Measurements from ENCODE around the gene TRIM17. TPM values are rescaled to one million over a fixed set of nuclear protein-coding genes. Genes with fewer than 3 reads are reported as not detected.

TRIM17 gene
- total RNA-seq, 1 experiment from 2014 or later: not detected

DNA sequence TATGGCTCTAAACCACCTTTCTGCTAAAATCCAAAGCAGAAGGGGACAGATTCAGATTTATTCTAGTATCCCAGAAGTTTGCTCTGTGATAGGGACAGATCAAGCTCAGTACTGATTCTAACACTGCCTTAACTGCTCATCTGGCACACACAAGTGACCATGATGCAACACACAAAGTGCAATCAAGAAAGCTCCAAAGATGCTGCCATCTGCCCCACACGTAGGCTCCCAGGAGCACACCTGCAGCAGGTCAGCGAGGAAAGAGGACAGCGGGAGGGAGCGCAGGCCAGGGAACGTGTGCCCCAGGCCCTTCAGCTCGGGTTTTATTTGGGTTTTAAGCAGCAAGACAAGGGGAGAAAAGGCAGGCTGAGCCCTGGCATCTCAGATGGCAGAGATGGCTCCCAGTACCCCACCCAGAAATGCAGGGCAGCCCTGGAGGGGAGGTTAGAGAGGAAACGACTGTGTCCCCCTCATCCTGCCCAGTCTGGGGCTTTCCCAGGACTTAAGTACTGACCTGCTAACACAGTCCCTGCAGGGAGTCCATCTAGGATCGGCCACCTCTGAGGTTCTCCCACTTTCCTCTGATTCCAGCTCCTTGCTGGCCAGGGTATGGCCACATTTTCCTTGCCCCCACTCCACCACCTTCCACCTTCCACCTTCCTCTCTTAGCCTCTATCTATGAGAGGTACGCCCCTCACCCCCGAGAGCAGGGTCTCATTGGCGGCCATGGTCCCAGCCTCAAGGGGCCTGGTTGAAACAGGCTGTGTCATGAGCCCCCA is 11.3 kb downstream of the TRIM17 start:
- TSS peak; percentile 49 for BruUV-seq (replicated peaks)
- peak; percentile 20 for DNase-seq
- Histone ChIP-seq H4K20me1 (ENCODE audit: low read length) (peaks cover 43% of the 10 kb centered on the region), H3K79me2 (ENCODE audit: low read length) (peaks cover 83% of the 10 kb centered on the region), H3K9ac (ENCODE audit: low read length) (peak overlapping the region; percentile 91), H3K4me2 (ENCODE audit: low read length) (peak overlapping the region; percentile 93), H3K36me3 (ENCODE audit: low read depth, low read length) (peaks cover 10% of the 10 kb centered on the region; the same call in 1 of the 2 replicates), H3K9me2 (replicated peaks; ENCODE audit: low read length) (no peaks in the 10 kb centered on the region), H3K9me3 (ENCODE audit: low read length) (no peaks in the 10 kb centered on the region), H3K4me3 (ENCODE audit: low read length) (peak overlapping the region; percentile 88), H3F3A (ENCODE audit: low read length, unreplicated experiment) (no peaks in the 10 kb centered on the region), H2AFZ (ENCODE audit: low read length) (no peak overlapping the region), H3K4me1 (ENCODE audit: insufficient read depth, low read length) (peaks cover 28% of the 10 kb centered on the region), H3K27ac (ENCODE audit: low read length) (no peak overlapping the region), H3K27me3 (ENCODE audit: low read length) (no peaks in the 10 kb centered on the region)
- POLR2A ChIA-PET (ENCODE audit: unreplicated experiment): no interaction called here
- CTCF ChIA-PET: interaction anchor here (0.7 kb wide), 1 partner anchor 36 kb away, joined by 5 read pairs; no protein-coding TSS in a partner anchor
- intact Hi-C loops (cut with micrococcal nuclease): loop anchor here (5.0 kb wide), 1 partner anchor 263 kb away; the partner anchor contains the start of gene GUK1
- no peak for TF ChIP-seq EZH2 (IDR thresholded peaks at IDR 0.05; ENCODE audit: low read length, unreplicated experiment)
- no peak for TF ChIP-seq EZH2phosphoT487 (IDR thresholded peaks at IDR 0.05; ENCODE audit: borderline replicate concordance, low read length)
- TF ChIP-seq, protein P1, sequence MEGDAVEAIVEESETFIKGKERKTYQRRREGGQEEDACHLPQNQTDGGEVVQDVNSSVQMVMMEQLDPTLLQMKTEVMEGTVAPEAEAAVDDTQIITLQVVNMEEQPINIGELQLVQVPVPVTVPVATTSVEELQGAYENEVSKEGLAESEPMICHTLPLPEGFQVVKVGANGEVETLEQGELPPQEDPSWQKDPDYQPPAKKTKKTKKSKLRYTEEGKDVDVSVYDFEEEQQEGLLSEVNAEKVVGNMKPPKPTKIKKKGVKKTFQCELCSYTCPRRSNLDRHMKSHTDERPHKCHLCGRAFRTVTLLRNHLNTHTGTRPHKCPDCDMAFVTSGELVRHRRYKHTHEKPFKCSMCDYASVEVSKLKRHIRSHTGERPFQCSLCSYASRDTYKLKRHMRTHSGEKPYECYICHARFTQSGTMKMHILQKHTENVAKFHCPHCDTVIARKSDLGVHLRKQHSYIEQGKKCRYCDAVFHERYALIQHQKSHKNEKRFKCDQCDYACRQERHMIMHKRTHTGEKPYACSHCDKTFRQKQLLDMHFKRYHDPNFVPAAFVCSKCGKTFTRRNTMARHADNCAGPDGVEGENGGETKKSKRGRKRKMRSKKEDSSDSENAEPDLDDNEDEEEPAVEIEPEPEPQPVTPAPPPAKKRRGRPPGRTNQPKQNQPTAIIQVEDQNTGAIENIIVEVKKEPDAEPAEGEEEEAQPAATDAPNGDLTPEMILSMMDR (conservative IDR thresholded peaks at IDR 0.05; ENCODE audit: low read depth, low read length): no peak
- ATAC-seq: 0 out of 2 replicates have a peak, but pooled peaks have one; percentile 1

DNA sequence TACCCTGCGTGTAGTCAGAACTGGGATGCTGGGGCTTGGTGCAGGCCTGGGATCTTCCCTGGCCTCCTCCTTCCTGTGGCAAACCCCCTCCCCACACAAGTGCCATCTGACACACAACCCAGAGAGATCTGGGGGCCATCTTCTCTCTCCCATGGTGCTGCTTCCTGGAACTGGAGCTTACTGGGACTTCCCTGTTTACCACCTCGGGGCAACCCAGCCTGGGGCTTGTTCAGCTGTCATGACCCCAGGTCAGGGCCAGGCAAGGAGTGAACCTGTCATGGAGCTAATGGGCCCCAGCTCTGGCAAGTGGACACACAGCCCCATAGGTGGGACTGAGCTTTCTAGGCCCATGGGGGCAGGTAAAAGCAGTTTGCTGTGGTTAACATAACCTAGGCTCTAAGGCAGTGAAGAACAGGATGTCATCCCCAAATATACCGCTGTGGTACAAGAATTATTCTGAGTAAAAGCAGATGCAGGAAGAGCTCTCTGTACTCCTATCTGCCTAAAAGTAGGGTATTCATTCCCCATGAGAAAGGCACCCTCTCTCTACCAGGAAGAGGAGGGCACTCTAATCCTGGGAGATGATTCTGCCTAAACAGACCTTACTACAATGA is 12.4 kb downstream of the TRIM17 start:
- Histone ChIP-seq H3K4me3 (ENCODE audit: low read length) (peak overlapping the region; percentile 88), H3K36me3 (ENCODE audit: low read depth, low read length) (peaks cover 17% of the 10 kb centered on the region; the same call in 1 of the 2 replicates), H3K79me2 (ENCODE audit: low read length) (peaks cover 92% of the 10 kb centered on the region)

More for the DNA sequence above, 12.4 kb downstream of the TRIM17 start:
- H3K9ac ChIP-seq (ENCODE audit: low read length): peak overlapping the region; percentile 91; the same call in 1 of the 2 replicates
- H3K4me2 ChIP-seq (ENCODE audit: low read length): peak overlapping the region; percentile 93
- DNase-seq (no peak), ATAC-seq (no peak)
- ChIA-PET CTCF (interaction anchor here (0.7 kb wide), 1 partner anchor 37 kb away, joined by 5 read pairs; no protein-coding TSS in a partner anchor), POLR2A (ENCODE audit: unreplicated experiment) (no interaction called here)
- no peaks in the 10 kb centered on the region for H3K9me3 ChIP-seq (ENCODE audit: low read length)
- H3K9me2 ChIP-seq (replicated peaks; ENCODE audit: low read length): no peaks in the 10 kb centered on the region
- no peaks in the 10 kb centered on the region for H3K27me3 ChIP-seq (ENCODE audit: low read length)
- peaks cover 51% of the 10 kb centered on the region for H4K20me1 ChIP-seq (ENCODE audit: low read length)
- no peak overlapping the region for H3K27ac ChIP-seq (ENCODE audit: low read length)
- H2AFZ ChIP-seq (ENCODE audit: low read length): no peak overlapping the region
- no peak for TF ChIP-seq EZH2phosphoT487 (IDR thresholded peaks at IDR 0.05; ENCODE audit: borderline replicate concordance, low read length)
- TF ChIP-seq EZH2 (IDR thresholded peaks at IDR 0.05; ENCODE audit: low read length, unreplicated experiment): no peak
- TF ChIP-seq, protein P1 (conservative IDR thresholded peaks at IDR 0.05; ENCODE audit: low read depth, low read length): no peak
- no peaks in the 10 kb centered on the region for H3F3A ChIP-seq (ENCODE audit: low read length, unreplicated experiment)
- peaks cover 28% of the 10 kb centered on the region for H3K4me1 ChIP-seq (ENCODE audit: insufficient read depth, low read length)
- intact Hi-C loops (cut with micrococcal nuclease): no loop called here
- BruUV-seq (replicated peaks): no TSS peak

Data from PC-3 (cell line).